Osteocyte (in vitro differentiated cells): ENCODE measurements around the gene NFASC. TPM values are rescaled to one million over a fixed set of nuclear protein-coding genes. Genes with fewer than 3 reads are reported as not detected.

Experiments
- DNase-seq: peaks from one replicate; pipeline ENCODE4 v3.0.0; 2021; ENCODE audit warnings: mixed read lengths; ENCODE audit not compliant: unreplicated experiment; ENCODE audit errors: extremely low spot score
- H3K27ac Mint-ChIP-seq: one replicate; pipeline ENCODE4 v1.8.0; 2021; ENCODE audit warnings: mild to moderate bottlenecking, mixed read lengths; ENCODE audit not compliant: unreplicated experiment
- H3K27me3 Mint-ChIP-seq: one replicate; pipeline ENCODE4 v1.8.0; 2021; ENCODE audit warnings: mixed read lengths; ENCODE audit not compliant: unreplicated experiment
- H3K36me3 Mint-ChIP-seq: one replicate; pipeline ENCODE4 v1.8.0; 2021; ENCODE audit warnings: mixed read lengths; ENCODE audit not compliant: unreplicated experiment
- H3K4me1 Mint-ChIP-seq: one replicate; pipeline ENCODE4 v1.8.0; 2021; ENCODE audit warnings: mixed read lengths; ENCODE audit not compliant: unreplicated experiment
- H3K4me3 Mint-ChIP-seq: one replicate; pipeline ENCODE4 v1.8.0; 2021; ENCODE audit warnings: mild to moderate bottlenecking, moderate library complexity, mixed read lengths; ENCODE audit not compliant: unreplicated experiment
- H3K9me3 Mint-ChIP-seq: one replicate; pipeline ENCODE4 v1.8.0; 2021; ENCODE audit warnings: mixed read lengths; ENCODE audit not compliant: unreplicated experiment
- CTCF ChIP-seq: fragments of 200-600 bp; sonication (generic); IDR thresholded peaks from 2 replicates; pipeline ENCODE4 v1.5.0; 2021; ENCODE audit warnings: antibody characterized with exemption, mild to moderate bottlenecking, moderate library complexity
- total RNA-seq: library from RNA; stranded (reverse); gene quantifications from 2 replicates; pipeline ENCODE4 v1.2.1, GENCODE V29; 2021

NFASC gene
- total RNA-seq, 1 donor from 2014 or later = not detected

- Mint-ChIP-seq H3K4me1 (no peaks in the 10 kb centered on the region), H3K36me3 (no peaks in the 10 kb centered on the region), H3K4me3 (no peak overlapping the region), H3K27ac (no peak overlapping the region), H3K9me3 (no peaks in the 10 kb centered on the region), H3K27me3 (peaks cover 19% of the 10 kb centered on the region)
- DNase-seq = no peak
- no peak for TF ChIP-seq CTCF
Measured at GRCh38 chr1:205054013-205054412, 183.4 kb downstream of the NFASC start.

DNA sequence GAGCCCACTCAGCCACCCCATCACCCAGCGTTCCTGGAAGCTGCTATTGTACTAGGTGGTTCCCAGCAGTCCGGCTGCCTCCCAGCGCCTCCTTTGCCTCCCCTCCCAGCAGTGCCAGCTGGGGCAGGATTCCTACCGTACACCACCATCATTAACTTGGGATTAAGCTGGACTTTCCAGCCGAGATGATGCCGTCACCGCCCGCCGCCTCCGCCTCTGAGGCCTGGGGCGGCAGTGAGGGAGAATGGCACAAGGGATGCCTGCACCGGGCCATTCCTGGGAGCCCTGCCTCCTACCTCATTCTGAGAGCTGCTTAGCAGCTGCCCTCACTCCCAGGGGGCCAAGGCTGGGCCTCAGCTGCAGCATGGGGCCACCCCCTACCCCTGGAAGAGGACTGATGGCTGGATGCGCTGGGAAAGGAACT is 185.5 kb downstream of the NFASC start:
- no peak overlapping the region for H3K27ac Mint-ChIP-seq
- no peak for DNase-seq
- no peak for TF ChIP-seq CTCF

DNA sequence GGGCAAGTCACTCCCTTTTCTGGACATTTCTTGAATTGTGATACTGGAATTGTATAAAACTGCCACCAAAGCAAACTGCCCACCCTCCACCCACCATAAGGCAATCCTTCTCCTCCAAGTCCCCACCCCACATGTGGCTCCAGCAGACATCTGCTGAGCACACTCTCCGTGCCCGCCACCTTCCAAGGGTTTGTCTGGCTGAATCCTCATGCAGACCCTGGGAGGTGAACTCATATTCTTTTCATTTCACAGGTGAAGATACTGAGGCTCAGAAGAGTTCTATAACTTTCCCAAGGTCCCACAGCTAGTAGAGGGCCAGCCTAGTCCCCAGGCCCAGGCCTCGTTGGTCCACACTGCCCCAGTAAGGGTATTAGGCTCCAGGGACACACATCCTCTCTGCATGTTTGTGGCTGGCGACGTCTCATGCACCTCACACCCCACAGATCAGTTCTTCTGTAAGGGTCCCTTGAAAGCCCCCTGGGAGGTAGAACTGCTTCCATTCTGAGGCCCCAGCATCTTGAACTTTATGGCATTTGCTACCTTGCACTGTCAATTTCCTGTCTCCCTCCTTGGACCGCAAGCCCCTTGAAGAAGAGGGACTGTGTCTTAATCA is 186.4 kb downstream of the NFASC start:
- H3K4me3 Mint-ChIP-seq = no peak overlapping the region
- TF ChIP-seq CTCF = no peak
- no peak for DNase-seq

More for the DNA sequence above, 185.5 kb downstream of the NFASC start:
- no peak overlapping the region for H3K4me3 Mint-ChIP-seq
- no peaks in the 10 kb centered on the region for H3K9me3 Mint-ChIP-seq
- no peaks in the 10 kb centered on the region for H3K36me3 Mint-ChIP-seq
- no peaks in the 10 kb centered on the region for H3K4me1 Mint-ChIP-seq
- H3K27me3 Mint-ChIP-seq = peaks cover 15% of the 10 kb centered on the region

GRCh38 chr1:205057808-205058575 is 187.3 kb downstream of the NFASC start:
- no peaks in the 10 kb centered on the region for H3K36me3 Mint-ChIP-seq
- TF ChIP-seq CTCF = no peak
- DNase-seq = no peak
- H3K4me3 Mint-ChIP-seq = no peak overlapping the region
- H3K27me3 Mint-ChIP-seq = peaks cover 18% of the 10 kb centered on the region
- peaks cover 3% of the 10 kb centered on the region for H3K4me1 Mint-ChIP-seq
- no peak overlapping the region for H3K27ac Mint-ChIP-seq
- no peaks in the 10 kb centered on the region for H3K9me3 Mint-ChIP-seq

More for the DNA sequence above, 186.4 kb downstream of the NFASC start:
- H3K9me3 Mint-ChIP-seq = no peaks in the 10 kb centered on the region
- H3K36me3 Mint-ChIP-seq = no peaks in the 10 kb centered on the region
- peaks cover 15% of the 10 kb centered on the region for H3K27me3 Mint-ChIP-seq
- peaks cover 3% of the 10 kb centered on the region for H3K4me1 Mint-ChIP-seq
- no peak overlapping the region for H3K27ac Mint-ChIP-seq

- no peak for TF ChIP-seq CTCF
- Mint-ChIP-seq H3K4me3 (no peak overlapping the region), H3K36me3 (no peaks in the 10 kb centered on the region), H3K27ac (no peak overlapping the region), H3K9me3 (no peaks in the 10 kb centered on the region), H3K27me3 (peaks cover 14% of the 10 kb centered on the region), H3K4me1 (peaks cover 3% of the 10 kb centered on the region)
- DNase-seq = no peak
Measured at GRCh38 chr1:205058853-205059252, 188.2 kb downstream of the NFASC start.
